ENCODE data around the gene PPP1R13B.

PPP1R13B gene

GRCh38 chr14:103871596-103872480 is 24.5 kb upstream of the PPP1R13B start:
- DNase-seq (ENCODE audit: insufficient read length, low spot score) (no peak), FAIRE-seq (no peak)
- no peak for TF ChIP-seq POLR2A (IDR thresholded peaks at IDR 0.05; ENCODE audit: low read depth, low read length)

- FAIRE-seq (no peak), DNase-seq (ENCODE audit: insufficient read length, low spot score) (no peak)
- TF ChIP-seq POLR2A (IDR thresholded peaks at IDR 0.05; ENCODE audit: low read depth, low read length) = no peak
Measured at GRCh38 chr14:103870891-103871595, 23.7 kb upstream of the PPP1R13B start.

- no peak for TF ChIP-seq POLR2A (IDR thresholded peaks at IDR 0.05; ENCODE audit: low read depth, low read length)
- FAIRE-seq = no peak
- DNase-seq (ENCODE audit: insufficient read length, low spot score) = no peak
Measured at GRCh38 chr14:103870144-103870876, 22.9 kb upstream of the PPP1R13B start.

- FAIRE-seq (no peak), DNase-seq (ENCODE audit: insufficient read length, low spot score) (no peak)
- TF ChIP-seq POLR2A (IDR thresholded peaks at IDR 0.05; ENCODE audit: low read depth, low read length) = no peak
Measured at GRCh38 chr14:103869406-103870143, 22.2 kb upstream of the PPP1R13B start.

GRCh38 chr14:103868242-103868897 is 21.0 kb upstream of the PPP1R13B start:
- TF ChIP-seq POLR2A (IDR thresholded peaks at IDR 0.05; ENCODE audit: low read depth, low read length) = no peak
- FAIRE-seq (no peak), DNase-seq (ENCODE audit: insufficient read length, low spot score) (no peak)

GRCh38 chr14:103867523-103867953 is 20.2 kb upstream of the PPP1R13B start:
- no peak for TF ChIP-seq POLR2A (IDR thresholded peaks at IDR 0.05; ENCODE audit: low read depth, low read length)
- no peak for DNase-seq (ENCODE audit: insufficient read length, low spot score)
- no peak for FAIRE-seq

- no peak for TF ChIP-seq POLR2A (IDR thresholded peaks at IDR 0.05; ENCODE audit: low read depth, low read length)
- FAIRE-seq = no peak
- DNase-seq (ENCODE audit: insufficient read length, low spot score) = no peak
Measured at GRCh38 chr14:103867020-103867419, 19.6 kb upstream of the PPP1R13B start.

GRCh38 chr14:103863245-103863644 is 15.9 kb upstream of the PPP1R13B start:
- DNase-seq (ENCODE audit: insufficient read length, low spot score) (no peak), FAIRE-seq (no peak)
- TF ChIP-seq POLR2A (IDR thresholded peaks at IDR 0.05; ENCODE audit: low read depth, low read length) = no peak

GRCh38 chr14:103862393-103862782 is 15.0 kb upstream of the PPP1R13B start:
- TF ChIP-seq POLR2A (IDR thresholded peaks at IDR 0.05; ENCODE audit: low read depth, low read length) = no peak
- no peak for DNase-seq (ENCODE audit: insufficient read length, low spot score)
- FAIRE-seq = no peak

GRCh38 chr14:103861413-103862392 is 14.3 kb upstream of the PPP1R13B start:
- FAIRE-seq (no peak), DNase-seq (ENCODE audit: insufficient read length, low spot score) (no peak)
- TF ChIP-seq POLR2A (IDR thresholded peaks at IDR 0.05; ENCODE audit: low read depth, low read length) = no peak

- DNase-seq (ENCODE audit: insufficient read length, low spot score) = no peak
- no peak for TF ChIP-seq POLR2A (IDR thresholded peaks at IDR 0.05; ENCODE audit: low read depth, low read length)
- FAIRE-seq = no peak
Measured at GRCh38 chr14:103859416-103860202, 12.2 kb upstream of the PPP1R13B start.
